OCI-LY1 (cell line): ENCODE results near the gene CYB5R4.

ENCODE experiments used
- EZH2 ChIP-seq: fragments of 200-600 bp; sonication (generic), shearing (Covaris generic); IDR thresholded peaks from 2 replicates; pipeline ENCODE4 v1.8.0; 2017; ENCODE audit warnings: borderline replicate concordance, mixed run types, mild to moderate bottlenecking, antibody characterized with exemption, low read length, moderate library complexity, mixed read lengths
- TF ChIP-seq, protein P1 (sequence below): fragments of 200-600 bp; sonication (generic), shearing (Covaris generic); IDR thresholded peaks from 2 replicates; pipeline ENCODE4 v1.5.1; 2017; ENCODE audit warnings: mild to moderate bottlenecking, antibody characterized with exemption, low read length, moderate library complexity, mixed read lengths

- no peak for TF ChIP-seq EZH2
- TF ChIP-seq, protein P1, sequence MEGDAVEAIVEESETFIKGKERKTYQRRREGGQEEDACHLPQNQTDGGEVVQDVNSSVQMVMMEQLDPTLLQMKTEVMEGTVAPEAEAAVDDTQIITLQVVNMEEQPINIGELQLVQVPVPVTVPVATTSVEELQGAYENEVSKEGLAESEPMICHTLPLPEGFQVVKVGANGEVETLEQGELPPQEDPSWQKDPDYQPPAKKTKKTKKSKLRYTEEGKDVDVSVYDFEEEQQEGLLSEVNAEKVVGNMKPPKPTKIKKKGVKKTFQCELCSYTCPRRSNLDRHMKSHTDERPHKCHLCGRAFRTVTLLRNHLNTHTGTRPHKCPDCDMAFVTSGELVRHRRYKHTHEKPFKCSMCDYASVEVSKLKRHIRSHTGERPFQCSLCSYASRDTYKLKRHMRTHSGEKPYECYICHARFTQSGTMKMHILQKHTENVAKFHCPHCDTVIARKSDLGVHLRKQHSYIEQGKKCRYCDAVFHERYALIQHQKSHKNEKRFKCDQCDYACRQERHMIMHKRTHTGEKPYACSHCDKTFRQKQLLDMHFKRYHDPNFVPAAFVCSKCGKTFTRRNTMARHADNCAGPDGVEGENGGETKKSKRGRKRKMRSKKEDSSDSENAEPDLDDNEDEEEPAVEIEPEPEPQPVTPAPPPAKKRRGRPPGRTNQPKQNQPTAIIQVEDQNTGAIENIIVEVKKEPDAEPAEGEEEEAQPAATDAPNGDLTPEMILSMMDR = no peak
Measured at GRCh38 chr6:83998021-83998584, 138.6 kb downstream of the CYB5R4 start.
